Stimulated activated CD4-positive, alpha-beta T cell treated with anti-CD3 and anti-CD28 coated beads, Interleukin-4, amount 100 ng/mL, for 4 hours (primary cell): Measurements from ENCODE around the gene NLN.
"Not testable (repeated sequence)": the region's sequence is repeated elsewhere in the genome, so short reads cannot be mapped to it uniquely, and the experiment has no call there.

Experiments
- DNase-seq, 2 experiments: peaks; one replicate each; pipeline ENCODE4 v3.0.0-alpha.2; 2020

Gene NLN

GRCh38 chr5:65837139-65837538 is 115.1 kb downstream of the NLN start:
- no peak for DNase-seq

GRCh38 chr5:65839170-65839569 is 117.2 kb downstream of the NLN start:
- not testable (repeated sequence) for DNase-seq

DNA sequence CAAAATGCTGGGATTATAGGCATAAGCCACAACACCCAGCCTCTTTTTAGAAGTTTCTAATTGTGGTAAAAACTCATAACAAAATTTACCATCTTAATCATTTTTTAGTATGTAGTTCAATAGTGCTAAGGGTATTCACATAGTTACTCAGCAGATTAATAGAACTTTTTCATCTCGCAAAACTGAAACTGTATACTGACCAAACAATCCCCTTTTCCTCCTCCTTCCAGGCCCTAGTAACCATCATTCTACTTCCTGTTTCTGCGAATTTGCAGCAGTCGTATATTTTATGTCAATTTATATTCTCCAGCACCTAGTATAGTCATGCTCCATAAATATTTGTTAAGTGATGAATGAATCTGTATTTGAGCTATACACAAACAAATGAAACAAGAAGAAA is 118.1 kb downstream of the NLN start:
- DNase-seq: no peak

GRCh38 chr5:65844763-65845162 is 122.8 kb downstream of the NLN start:
- DNase-seq: not testable (repeated sequence)

DNA sequence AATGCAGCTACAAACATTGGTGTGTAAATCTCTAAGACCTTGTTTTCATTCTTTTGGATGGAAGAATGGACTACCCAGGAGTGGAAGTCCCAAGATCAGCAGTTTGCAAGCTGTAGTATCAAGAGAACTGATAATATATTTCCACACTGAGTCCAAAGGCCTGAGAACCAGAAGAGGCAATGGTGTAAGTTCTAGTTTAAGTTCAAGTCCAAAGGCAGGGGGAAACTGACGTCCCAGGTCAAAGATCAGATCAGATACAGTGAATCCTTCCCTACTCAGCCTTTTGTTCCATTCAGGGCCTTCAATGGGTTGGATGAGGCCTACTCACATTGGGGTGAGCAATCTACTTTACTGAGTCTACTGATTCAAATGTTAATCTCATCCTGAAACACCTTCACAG is 124.1 kb downstream of the NLN start:
- DNase-seq: no peak

DNA sequence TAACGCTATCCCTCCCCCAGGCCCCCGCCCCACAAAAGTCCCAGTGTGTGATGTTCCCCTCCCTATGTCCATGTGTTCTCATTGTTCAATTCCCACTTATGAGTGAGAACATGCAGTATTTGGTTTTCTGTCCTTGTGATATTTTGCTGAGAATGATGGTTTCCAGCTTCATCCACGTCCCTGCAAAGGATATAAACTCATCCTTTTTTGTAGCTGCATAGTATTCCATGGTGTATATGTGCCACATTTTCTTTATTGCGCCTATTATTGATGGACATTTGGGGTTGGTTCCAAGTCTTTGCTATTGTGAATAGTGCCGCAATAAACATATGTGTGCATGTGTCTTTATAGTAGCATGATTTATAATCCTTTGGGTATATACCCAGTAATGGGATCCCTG is 125.0 kb downstream of the NLN start:
- DNase-seq: not testable (repeated sequence)

DNA sequence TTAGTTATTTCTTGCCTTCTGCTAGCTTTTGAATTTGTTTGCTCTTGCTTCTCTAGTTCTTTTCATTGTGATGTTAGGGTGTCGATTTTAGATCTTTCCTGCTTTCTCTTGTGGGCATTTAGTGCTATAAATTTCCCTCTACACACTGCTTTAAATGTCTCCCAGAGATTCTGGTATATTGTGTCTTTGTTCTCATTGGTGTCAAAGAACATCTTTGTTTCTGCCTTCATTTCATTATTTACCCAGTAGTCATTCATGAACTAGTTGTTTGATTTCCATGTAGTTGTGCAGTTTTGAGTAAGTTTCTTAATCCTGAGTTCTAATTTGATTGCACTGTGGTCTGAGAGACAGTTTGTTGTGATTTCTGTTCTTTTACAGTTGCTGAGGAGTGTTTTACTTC is 127.9 kb downstream of the NLN start:
- not testable (repeated sequence) for DNase-seq

DNA sequence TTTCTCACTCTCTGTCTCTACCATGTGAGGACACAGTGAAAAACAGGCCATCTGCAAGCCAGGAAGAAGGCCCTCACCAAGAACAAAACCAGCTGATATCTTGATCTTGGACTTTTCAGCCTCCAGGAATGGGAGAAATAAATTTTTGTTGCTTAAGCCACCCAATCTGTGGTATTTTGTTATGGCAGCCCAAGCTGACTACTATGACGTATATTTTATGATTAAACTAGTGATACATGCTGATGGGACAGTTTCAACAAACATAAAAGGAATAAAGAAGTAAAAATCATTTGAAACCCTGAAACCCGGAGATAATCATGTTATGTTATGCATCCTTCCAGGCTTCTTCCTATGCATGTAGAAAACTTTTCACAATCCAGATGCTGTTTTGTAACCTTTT is 132.9 kb downstream of the NLN start:
- DNase-seq: no peak

- DNase-seq: no peak
Measured at GRCh38 chr5:65855766-65856315, 133.8 kb downstream of the NLN start.

DNA sequence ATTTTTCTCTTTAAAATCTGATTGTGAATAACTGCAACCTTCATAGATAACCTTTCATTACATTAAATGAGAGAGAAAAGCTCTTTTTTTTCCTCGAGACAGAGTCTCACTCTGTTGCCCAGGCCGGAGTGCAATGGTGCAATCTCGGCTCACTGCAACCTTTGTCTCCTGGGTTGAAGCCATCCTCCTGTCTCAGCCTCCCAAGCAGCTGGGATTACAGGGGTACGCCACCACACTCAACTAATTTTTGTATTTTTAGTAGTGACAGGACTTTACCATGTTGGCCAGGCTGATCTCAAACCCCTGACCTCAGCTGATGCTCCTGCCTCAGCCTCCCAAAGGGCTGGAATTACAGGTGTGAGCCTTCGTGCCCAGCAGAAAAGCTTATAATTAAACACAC is 134.5 kb downstream of the NLN start:
- no peak for DNase-seq

- DNase-seq: no peak
Measured at GRCh38 chr5:65858316-65858715, 136.3 kb downstream of the NLN start.

DNA sequence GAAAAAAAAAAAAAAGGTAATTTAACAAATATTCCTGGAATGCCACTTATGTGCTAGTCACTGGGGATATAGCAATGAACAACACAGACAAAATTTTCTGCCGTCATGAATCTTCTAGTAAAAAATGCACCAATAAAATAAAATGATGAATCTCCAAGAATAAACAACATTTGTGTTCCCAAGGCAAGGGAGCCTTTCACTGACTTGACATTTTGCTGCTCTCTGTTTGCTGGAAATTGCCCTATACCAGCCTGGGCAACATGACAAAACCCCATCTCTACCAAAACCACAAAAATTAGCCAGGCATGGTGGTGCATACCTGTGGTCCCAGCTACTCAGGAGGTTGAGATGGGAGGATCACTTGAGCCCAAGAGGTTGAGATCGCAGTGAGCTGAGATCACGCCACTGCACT is 139.8 kb downstream of the NLN start:
- no peak for DNase-seq

DNA sequence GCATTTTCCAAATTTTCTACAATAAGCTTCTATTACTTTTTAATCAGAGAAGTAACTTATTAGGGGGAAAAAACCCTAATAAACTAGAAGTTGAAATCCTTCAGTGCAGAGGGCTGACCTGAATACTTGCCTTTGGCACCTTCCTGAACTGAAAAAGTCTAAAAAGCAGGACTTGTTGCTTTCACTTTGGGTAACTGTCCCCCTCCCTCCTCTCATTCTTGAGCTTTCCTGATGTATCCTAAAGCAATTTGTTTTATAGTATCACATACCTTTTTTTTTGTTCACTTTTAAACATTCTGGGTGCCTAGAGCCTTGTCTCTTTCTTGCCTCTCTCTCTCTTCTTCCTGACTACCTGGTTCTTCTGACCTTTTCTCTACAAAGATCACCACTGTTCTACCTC is 140.4 kb downstream of the NLN start:
- no peak for DNase-seq

DNA sequence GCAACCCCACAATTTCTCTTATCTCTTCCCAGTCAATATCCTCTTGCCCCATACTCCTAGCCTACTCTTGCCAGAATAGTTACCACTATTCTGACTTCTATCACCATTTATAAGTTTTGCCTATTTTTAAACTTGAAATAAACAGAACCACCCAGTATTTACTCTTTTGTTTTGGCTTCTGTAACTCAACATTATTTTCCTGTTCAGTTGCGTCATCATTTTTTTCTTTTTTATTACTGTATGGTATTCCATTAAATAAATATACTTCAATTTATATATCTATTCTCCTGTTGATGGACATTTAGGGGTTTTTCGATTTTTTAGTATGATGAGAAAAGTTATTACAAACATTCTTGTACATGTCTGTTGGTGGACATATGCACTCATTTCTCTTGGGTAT is 141.7 kb downstream of the NLN start:
- no peak for DNase-seq

DNA sequence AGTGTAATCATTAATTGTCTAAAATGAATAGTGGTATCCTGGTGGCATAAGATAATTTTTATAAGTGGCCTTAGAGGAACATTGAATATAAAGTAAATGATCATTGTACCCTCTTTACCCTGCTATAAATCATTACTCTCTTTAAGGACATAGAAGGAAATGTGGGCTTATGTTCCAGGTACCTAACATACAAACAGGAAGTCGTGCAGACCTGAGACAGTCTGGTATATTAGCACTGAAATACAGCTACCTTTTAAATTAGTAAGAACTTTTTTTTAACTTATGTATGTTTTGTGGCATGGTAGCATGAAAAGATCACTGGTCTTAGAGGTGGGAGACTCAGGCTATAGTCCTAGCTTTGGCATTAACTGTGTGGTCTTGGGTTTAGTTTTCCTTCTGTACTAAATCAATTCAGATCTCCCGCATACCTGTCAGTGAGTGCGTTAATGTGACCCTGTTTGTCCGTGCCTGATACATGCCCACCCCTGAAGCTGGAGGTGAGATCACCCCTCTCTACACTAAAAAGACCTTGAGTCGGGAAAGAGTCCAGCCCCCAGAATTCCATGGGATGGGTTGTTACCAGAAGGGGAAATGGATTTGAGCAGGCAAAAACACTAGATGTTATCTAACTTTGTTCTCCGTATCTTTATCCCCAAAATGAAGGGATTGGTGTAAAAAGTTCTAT is 145.0 kb downstream of the NLN start:
- DNase-seq: no peak

- DNase-seq: no peak
Measured at GRCh38 chr5:65867542-65868195, 145.7 kb downstream of the NLN start.

GRCh38 chr5:65868509-65868908 is 146.5 kb downstream of the NLN start:
- DNase-seq: no peak

DNA sequence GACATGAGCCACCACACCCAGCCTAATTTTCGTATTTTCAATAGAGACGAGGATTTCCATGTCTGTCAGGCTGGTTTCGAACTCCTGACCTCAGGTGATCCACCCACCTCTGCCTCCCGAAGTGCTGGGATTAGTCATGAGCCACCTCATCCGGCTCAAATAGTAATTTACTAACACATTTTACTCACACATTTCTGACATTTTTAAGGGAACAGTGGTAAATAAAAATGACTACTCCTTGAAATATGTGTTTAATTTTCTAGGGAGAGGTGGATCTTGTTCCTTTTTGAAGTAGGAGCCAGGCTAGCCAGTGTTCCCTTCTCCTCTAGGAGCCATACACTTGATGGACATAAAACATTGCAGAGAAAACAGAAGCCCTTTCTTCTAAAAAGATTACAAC is 149.2 kb downstream of the NLN start:
- DNase-seq: no peak

DNA sequence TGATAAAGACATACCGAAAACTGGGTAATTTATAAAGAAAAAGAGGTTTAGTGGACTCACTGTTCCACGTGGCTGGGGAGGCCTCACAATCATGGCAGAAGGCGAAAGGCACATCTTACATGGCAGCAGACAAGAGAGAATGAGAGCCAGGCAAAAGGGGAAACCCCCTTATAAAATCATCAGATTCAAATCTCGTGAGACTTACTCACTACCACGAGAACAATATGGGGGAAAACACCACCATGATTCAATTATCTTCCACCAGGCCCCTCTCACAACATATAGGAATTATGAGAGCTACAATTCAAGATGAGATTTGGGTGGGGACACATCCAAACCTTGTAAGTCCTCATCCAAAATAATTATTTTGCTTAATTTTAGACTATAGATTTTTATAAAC is 149.8 kb downstream of the NLN start:
- not testable (repeated sequence) for DNase-seq

DNA sequence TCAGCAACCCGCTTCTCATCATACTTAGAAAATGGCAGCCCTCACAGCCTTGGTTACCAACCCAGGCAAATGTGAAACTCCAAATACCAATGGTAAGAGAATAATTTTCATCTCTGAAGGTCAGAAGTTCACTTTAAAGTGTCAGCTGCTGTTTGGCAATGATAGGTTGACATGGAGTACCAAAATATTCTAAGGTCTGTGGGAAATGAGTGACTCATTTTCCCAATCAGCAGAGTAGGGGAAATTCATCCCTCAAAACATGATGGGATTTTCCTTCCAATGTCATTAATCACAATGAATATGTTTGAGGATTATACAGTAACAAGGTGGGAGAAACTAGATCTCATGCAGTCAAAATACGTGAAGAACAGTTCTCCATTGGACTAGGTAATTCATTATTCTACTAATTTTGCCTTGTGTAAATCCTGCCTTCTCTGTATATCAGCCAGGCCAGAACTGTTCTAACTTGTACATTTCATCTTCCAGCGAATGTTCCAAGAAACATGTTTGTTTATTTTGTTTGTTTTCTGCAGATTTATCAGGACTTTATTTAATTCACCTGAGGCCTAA is 151.3 kb downstream of the NLN start:
- no peak for DNase-seq

DNA sequence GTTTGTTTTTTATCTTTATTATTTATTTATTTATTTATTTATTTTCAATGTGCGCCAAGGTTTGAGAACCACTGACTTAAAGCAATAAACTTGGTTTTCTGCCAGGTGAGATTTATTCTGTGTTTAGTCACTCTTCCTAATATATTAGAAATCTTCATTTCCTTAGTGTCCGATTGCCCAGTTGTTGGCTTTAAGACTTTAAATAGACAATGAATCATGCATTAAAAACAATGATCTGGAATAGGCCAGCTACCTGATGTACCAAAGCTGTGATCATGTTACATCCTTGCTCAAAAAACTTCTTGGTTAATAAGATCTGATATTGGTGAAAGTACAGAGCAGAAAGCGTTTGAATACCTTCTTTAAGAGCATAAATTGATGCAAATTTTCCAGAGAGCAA is 152.2 kb downstream of the NLN start:
- DNase-seq: no peak

- DNase-seq: no peak
Measured at GRCh38 chr5:65876496-65876895, 154.5 kb downstream of the NLN start.

- no peak for DNase-seq
Measured at GRCh38 chr5:65876970-65877369, 155.0 kb downstream of the NLN start.
